Dermis lymphatic vessel endothelial cell (primary cell): ENCODE measurements around the gene CXorf49B. TPM values are rescaled to one million over a fixed set of nuclear protein-coding genes. Genes with fewer than 3 reads are reported as not detected.

Experiments used
- total RNA-seq: library from RNA; depleted of rRNA; stranded (reverse); fragments of >200 nt; gene quantifications from 2 replicates; pipeline ENCODE4 v1.2.1, GENCODE V29; 2014

The CXorf49B gene
- total RNA-seq = not detected in 2 replicates

GRCh38 chrX:71763049-71763448, at the start of gene CXorf49B:
TSS of gene CXorf49B (plus strand) at chrX:71763349. CDS start at chrX:71763424, 75 bp downstream.

GRCh38 chrX:71718185-71718584, 45.0 kb upstream of the CXorf49B start, which contains the start of gene CXorf49:
TSS of gene CXorf49 (minus strand) at chrX:71718285. CDS start at chrX:71718151, 134 bp downstream.

Other genes starting within 250 kb of the CXorf49B start
- gene OGT, start 230.2 kb upstream of the CXorf49B start, total RNA-seq = 68.8 and 119 TPM in 2 replicates
- 0.98 and 1.5 TPM in 2 replicates for gene GCNA, start 184.9 kb upstream of the CXorf49B start, total RNA-seq
- not detected in 2 replicates for gene CXCR3, start 144.8 kb upstream of the CXorf49B start, total RNA-seq
- not detected in 2 replicates for gene CXorf49, start 45.1 kb upstream of the CXorf49B start, total RNA-seq
- 18.4 and 40.1 TPM in 2 replicates for gene NHSL2, start 147.5 kb downstream of the CXorf49B start, total RNA-seq